ENCODE results near the gene GLO1.

DNA sequence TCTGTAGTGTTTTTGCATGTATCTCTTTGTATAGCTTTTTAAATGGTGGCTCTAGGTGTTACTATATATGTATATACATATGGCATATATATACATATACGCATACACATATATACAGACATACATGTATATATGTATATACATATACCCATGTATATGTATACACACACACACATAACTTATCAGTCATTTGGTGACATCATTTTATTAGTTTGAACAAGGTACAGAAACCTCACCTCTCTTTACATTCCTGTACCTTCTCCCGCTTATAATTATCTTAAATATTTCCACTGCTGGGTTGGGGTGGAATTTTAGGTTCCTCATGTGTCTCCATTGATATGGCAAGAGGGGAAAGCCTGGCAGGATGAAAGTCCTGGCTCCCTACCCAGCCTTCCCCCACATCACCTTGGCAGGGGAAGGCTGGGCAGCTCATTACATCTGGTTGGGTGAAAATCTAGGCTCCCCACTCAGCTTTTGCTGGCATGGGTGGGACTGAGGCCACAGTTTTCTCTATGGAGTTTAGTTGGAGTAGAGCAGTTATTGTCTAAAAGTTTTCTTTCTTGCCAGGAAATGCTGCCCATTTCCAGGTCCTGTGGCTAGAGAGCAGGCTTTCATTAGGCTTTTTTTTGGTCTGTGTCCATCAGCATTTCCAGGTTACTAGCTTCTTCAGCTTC is 7.6 kb downstream of the GLO1 start:
- TF ChIP-seq, protein P1, sequence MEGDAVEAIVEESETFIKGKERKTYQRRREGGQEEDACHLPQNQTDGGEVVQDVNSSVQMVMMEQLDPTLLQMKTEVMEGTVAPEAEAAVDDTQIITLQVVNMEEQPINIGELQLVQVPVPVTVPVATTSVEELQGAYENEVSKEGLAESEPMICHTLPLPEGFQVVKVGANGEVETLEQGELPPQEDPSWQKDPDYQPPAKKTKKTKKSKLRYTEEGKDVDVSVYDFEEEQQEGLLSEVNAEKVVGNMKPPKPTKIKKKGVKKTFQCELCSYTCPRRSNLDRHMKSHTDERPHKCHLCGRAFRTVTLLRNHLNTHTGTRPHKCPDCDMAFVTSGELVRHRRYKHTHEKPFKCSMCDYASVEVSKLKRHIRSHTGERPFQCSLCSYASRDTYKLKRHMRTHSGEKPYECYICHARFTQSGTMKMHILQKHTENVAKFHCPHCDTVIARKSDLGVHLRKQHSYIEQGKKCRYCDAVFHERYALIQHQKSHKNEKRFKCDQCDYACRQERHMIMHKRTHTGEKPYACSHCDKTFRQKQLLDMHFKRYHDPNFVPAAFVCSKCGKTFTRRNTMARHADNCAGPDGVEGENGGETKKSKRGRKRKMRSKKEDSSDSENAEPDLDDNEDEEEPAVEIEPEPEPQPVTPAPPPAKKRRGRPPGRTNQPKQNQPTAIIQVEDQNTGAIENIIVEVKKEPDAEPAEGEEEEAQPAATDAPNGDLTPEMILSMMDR (IDR thresholded peaks at IDR 0.05; ENCODE audit: low read length), result no peak
- TF ChIP-seq EZH2 (optimal IDR thresholded peaks at IDR 0.05; ENCODE audit: low read depth, low read length) (no peak), EZH2phosphoT487 (IDR thresholded peaks at IDR 0.05; ENCODE audit: low read length) (no peak)
